H1 (cell line): ENCODE measurements around the gene TOP3B. TPM values are rescaled to one million over a fixed set of nuclear protein-coding genes. Genes with fewer than 3 reads are reported as not detected.

Experiments used
- CTCF ChIA-PET: fragments of 300-600 bp; sonication (Branson Sonifier 250); formaldehyde crosslinking; loops from one replicate; lab custom pipeline; 2021; ENCODE audit not compliant: partially characterized antibody; lab: Charles Lee
- POLR2A ChIA-PET: fragments of 300-600 bp; sonication (Branson Sonifier 250); formaldehyde crosslinking; loops from one replicate; lab custom pipeline; 2021; ENCODE audit warnings: inconsistent platforms; ENCODE audit not compliant: partially characterized antibody; lab: Charles Lee
- DNase-seq, 2 experiments: peaks; one replicate each; pipeline versions ENCODE4 v3.0.0 to v3.0.0-alpha.2; 2010 to 2022; ENCODE audit warnings: low spot score in 2 of 2, low read depth in 1 of 2, mixed read lengths in 1 of 2
- FAIRE-seq: peaks from 2 replicates; lab custom pipeline; 2011; peaks lifted over from hg19 to GRCh38; lab: Jason Lieb, UNC
- H2AFZ ChIP-seq: 2 replicates; pipeline ENCODE4 v1.8.1; 2012; ENCODE audit warnings: low read length, inconsistent platforms
- H2AK5ac ChIP-seq: 2 replicates; pipeline ENCODE4 v1.6.1; 2013; ENCODE audit warnings: low read depth, low read length
- H2BK120ac ChIP-seq: replicated peaks from 2 replicates; pipeline ENCODE3; 2013; ENCODE audit warnings: low read depth, low read length, inconsistent platforms
- H2BK12ac ChIP-seq: 2 replicates; pipeline ENCODE4 v1.6.1; 2013; ENCODE audit warnings: low read depth, low read length
- H2BK15ac ChIP-seq: 2 replicates; pipeline ENCODE4 v1.6.1; 2013; ENCODE audit warnings: low read length
- H2BK20ac ChIP-seq: 2 replicates; pipeline ENCODE4 v1.6.1; 2013; ENCODE audit warnings: low read length
- H2BK5ac ChIP-seq: 2 replicates; pipeline ENCODE4 v1.6.1; 2013; ENCODE audit warnings: low read depth, low read length
- H3K14ac ChIP-seq: 2 replicates; pipeline ENCODE4 v1.6.1; 2013; ENCODE audit warnings: inconsistent platforms; ENCODE audit not compliant: insufficient read length
- H3K18ac ChIP-seq: 2 replicates; pipeline ENCODE4 v1.6.1; 2013; ENCODE audit warnings: low read length; ENCODE audit errors: extremely low read depth
- H3K23ac ChIP-seq: 2 replicates; pipeline ENCODE4 v1.6.1; 2013; ENCODE audit warnings: inconsistent platforms; ENCODE audit not compliant: insufficient read length
- H3K23me2 ChIP-seq: 2 replicates; pipeline ENCODE4 v1.6.1; 2013; ENCODE audit warnings: low read depth, low read length
- H3K27ac ChIP-seq: 2 replicates; pipeline ENCODE4 v1.6.1; 2011; ENCODE audit warnings: low read depth, low read length, inconsistent platforms
- H3K27me3 ChIP-seq, 4 experiments: replicated peaks in 1 of 4; 1 replicate in 1 of 4; 2 replicates in 3 of 4; pipeline versions ENCODE4 v1.6.1 to v1.8.1; 2011 to 2013; ENCODE audit warnings: low read length in 3 of 4, mild to moderate bottlenecking in 3 of 4, inconsistent platforms in 2 of 4, mixed read lengths in 2 of 4, moderate library complexity in 1 of 4; ENCODE audit not compliant: control insufficient read depth in 3 of 4, insufficient read depth in 3 of 4; ENCODE audit errors: extremely low read depth in 1 of 4
- H3K36me3 ChIP-seq, 4 experiments: 2 replicates each; pipeline versions ENCODE4 v1.6.1 to v1.8.1; 2011 to 2013; ENCODE audit warnings: mild to moderate bottlenecking in 4 of 4, low read length in 3 of 4, moderate library complexity in 2 of 4, control low read depth in 1 of 4, inconsistent platforms in 1 of 4; ENCODE audit not compliant: insufficient read depth in 4 of 4, control insufficient read depth in 2 of 4
- H3K4ac ChIP-seq: replicated peaks from 2 replicates; pipeline ENCODE3; 2013; ENCODE audit warnings: low read length, low read depth, mixed read lengths, inconsistent platforms; ENCODE audit not compliant: insufficient read length
- H3K4me1 ChIP-seq, 4 experiments: replicated peaks in 1 of 4; 1 replicate in 1 of 4; 2 replicates in 3 of 4; pipeline versions ENCODE4 v1.6.1 to v1.8.1; 2011 to 2013; ENCODE audit warnings: low read length in 3 of 4, inconsistent platforms in 2 of 4, mixed read lengths in 1 of 4; ENCODE audit not compliant: insufficient read depth in 4 of 4, control insufficient read depth in 3 of 4
- H3K4me2 ChIP-seq, 2 experiments: 2 replicates each; pipeline versions ENCODE4 v1.6.1 to v1.8.1; 2011 to 2013; ENCODE audit warnings: low read depth in 2 of 2, low read length in 2 of 2, control low read depth in 1 of 2, inconsistent platforms in 1 of 2, mild to moderate bottlenecking in 1 of 2; ENCODE audit not compliant: insufficient read depth in 1 of 2
- H3K4me3 ChIP-seq, 4 experiments: fragments of 200-600, 300-600 bp in 1 of 4; sonication (generic), shearing (Covaris generic), sonication (Bioruptor Twin) in 1 of 4; 2 replicates each; pipeline versions ENCODE4 v1.5.1 to v1.8.1; 2011 to 2016; ENCODE audit warnings: low read length in 4 of 4, low read depth in 3 of 4, control low read depth in 2 of 4, inconsistent platforms in 2 of 4, mild to moderate bottlenecking in 2 of 4, mixed read lengths in 1 of 4, moderate library complexity in 1 of 4; ENCODE audit not compliant: insufficient read depth in 2 of 4; ENCODE audit errors: extremely low read depth in 1 of 4
- H3K56ac ChIP-seq: replicated peaks from 2 replicates; pipeline ENCODE3; 2013; ENCODE audit warnings: low read depth, mild to moderate bottlenecking, mixed read lengths, low read length, inconsistent platforms; ENCODE audit not compliant: insufficient read length
- H3K79me1 ChIP-seq: 2 replicates; pipeline ENCODE4 v1.6.1; 2013; ENCODE audit warnings: low read depth, low read length, control low read depth
- H3K79me2 ChIP-seq, 2 experiments: 2 replicates each; pipeline versions ENCODE4 v1.6.1 to v1.8.1; 2012 to 2013; ENCODE audit warnings: low read length in 2 of 2, mild to moderate bottlenecking in 2 of 2, inconsistent platforms in 1 of 2; ENCODE audit not compliant: insufficient read depth in 2 of 2, control insufficient read depth in 1 of 2
- H3K9ac ChIP-seq, 4 experiments: replicated peaks in 1 of 4; 1 replicate in 1 of 4; 2 replicates in 3 of 4; pipeline versions ENCODE4 v1.6.1 to v1.8.1; 2011 to 2013; ENCODE audit warnings: low read depth in 3 of 4, low read length in 3 of 4, control low read depth in 2 of 4, mild to moderate bottlenecking in 2 of 4, moderate library complexity in 2 of 4, inconsistent platforms in 1 of 4; ENCODE audit errors: extremely low read depth in 1 of 4
- H3K9me3 ChIP-seq, 2 experiments: 2 replicates each; pipeline versions ENCODE4 v1.6.1 to v1.8.1; 2012 to 2013; ENCODE audit warnings: mild to moderate bottlenecking in 2 of 2, moderate library complexity in 2 of 2, control low read depth in 1 of 2, inconsistent platforms in 1 of 2, low read depth in 1 of 2, low read length in 1 of 2, mixed read lengths in 1 of 2; ENCODE audit not compliant: insufficient read depth in 2 of 2
- H4K20me1 ChIP-seq, 2 experiments: replicated peaks in 1 of 2; 2 replicates each; pipeline versions ENCODE3 to v1.8.1; 2011 to 2013; ENCODE audit warnings: inconsistent platforms in 2 of 2, low read length in 2 of 2, mild to moderate bottlenecking in 1 of 2; ENCODE audit not compliant: insufficient read depth in 2 of 2, control insufficient read depth in 1 of 2
- H4K5ac ChIP-seq: 2 replicates; pipeline ENCODE4 v1.6.1; 2013; ENCODE audit warnings: low read length, low read depth, mixed read lengths, inconsistent platforms; ENCODE audit not compliant: insufficient read length
- H4K8ac ChIP-seq: 2 replicates; pipeline ENCODE4 v1.8.0; 2013; ENCODE audit warnings: mild to moderate bottlenecking, moderate library complexity, low read length, inconsistent platforms; ENCODE audit not compliant: insufficient read depth; ENCODE audit errors: extremely low read depth
- H4K91ac ChIP-seq: replicated peaks from 2 replicates; pipeline ENCODE3; 2013; ENCODE audit warnings: low read length, mixed read lengths, inconsistent platforms; ENCODE audit not compliant: insufficient read length
- CBX5 ChIP-seq: fragments of 300-800, 300-1000 bp; sonication (generic); IDR thresholded peaks from 2 replicates; pipeline ENCODE4 v1.7.1; 2016; ENCODE audit warnings: antibody characterized with exemption, low read length, low read depth
- CHD1 ChIP-seq: IDR thresholded peaks from 2 replicates; pipeline ENCODE4 v1.6.1; 2012; ENCODE audit warnings: low read depth, low read length, improper control_type of control experiment
- CTBP2 ChIP-seq: IDR thresholded peaks from 2 replicates; pipeline ENCODE4 v1.7.0; 2011; ENCODE audit warnings: borderline replicate concordance, mild to moderate bottlenecking, moderate library complexity, mixed read lengths, low read length; ENCODE audit not compliant: insufficient read depth, insufficient read length
- E2F6 ChIP-seq: IDR thresholded peaks from 2 replicates; pipeline ENCODE4 v1.6.1; 2012; ENCODE audit warnings: inconsistent platforms
- RNF2 ChIP-seq: fragments of 200-900, 300-1000 bp; sonication (generic); IDR thresholded peaks from 2 replicates; pipeline ENCODE4 v1.7.1; 2016; ENCODE audit warnings: borderline replicate concordance, low read depth, mild to moderate bottlenecking, antibody characterized with exemption, low read length; ENCODE audit not compliant: poor library complexity, severe bottlenecking; ENCODE audit errors: missing control alignments
- RXRA ChIP-seq: IDR thresholded peaks from 2 replicates; pipeline ENCODE4 v1.6.1; 2011; ENCODE audit warnings: low read depth, mild to moderate bottlenecking, low read length, moderate library complexity; ENCODE audit not compliant: insufficient read depth
- TCF12 ChIP-seq: IDR thresholded peaks from 2 replicates; pipeline ENCODE4 v1.6.1; 2011; ENCODE audit warnings: low read depth, mild to moderate bottlenecking, low read length
- WGBS, 2 experiments: shearing (Covaris generic) in 1 of 2; methylation state at CpG; one replicate each; pipeline versions ENCODE4 v1.1.6 to v1.1.7; 2013 to 2015; ENCODE audit warnings: low lambda C conversion rate in 2 of 2, mixed read lengths in 2 of 2, inconsistent platforms in 1 of 2, low coverage in 1 of 2, missing lambda C conversion rate in 1 of 2; ENCODE audit not compliant: insufficient replicate concordance in 2 of 2, insufficient coverage in 1 of 2, insufficient read length in 1 of 2; ENCODE audit errors: extremely low coverage in 1 of 2, missing lambda C conversion rate in 1 of 2; 5-methylcytosine and 5-hydroxymethylcytosine counted together
- polyA plus RNA-seq, 7 experiments: library from polyadenylated mRNA; depleted of rRNA in 3 of 7; stranded (reverse) in 5 of 7; unstranded in 2 of 7; fragments of >200 nt in 5 of 7; fragments of 200-250 nt in 2 of 7; gene quantifications; 1 replicate in 5 of 7; 2 replicates in 1 of 7; 4 replicates in 1 of 7; pipeline versions ENCODE4 v1.2.1 to v1.2.3, GENCODE V29; 2011 to 2013; ENCODE audit warnings: missing spikeins in 2 of 7, mixed read lengths in 2 of 7
- total RNA-seq: library from RNA; stranded (reverse); fragmentation: NEBNext Ultra II Directional; extraction: Animal tissue kit (Norgen Biotek cat#: 25700); gene quantifications from 2 replicates; pipeline ENCODE4 v1.2.1, GENCODE V29; 2021

TOP3B gene
- total and polyA plus RNA-seq, 2 of the 8 experiments (the other 6 are each of a cell fraction or from before 2014, with no cell fraction given), result 30.4 to 52.8 TPM

GRCh38 chr22:21972806-21973205 lies 9.8 kb downstream of the TOP3B start:
- DNase-seq, result no peak
- TF ChIP-seq CHD1, result no peak
- TF ChIP-seq CTBP2, result no peak
- no peak for TF ChIP-seq RXRA
- no peak for TF ChIP-seq TCF12
- TF ChIP-seq RNF2, result no peak
- no peak for TF ChIP-seq CBX5
- no peak for TF ChIP-seq E2F6
- Histone ChIP-seq H3K27ac (no peak overlapping the region), H3K79me1 (peaks cover 7% of the 10 kb centered on the region), H3K4me3 (no peak overlapping the region), H3K36me3 (peaks cover 23 to 44% (median 35%) of the 10 kb centered on the region in 4 experiments), H3K9ac (no peak overlapping the region), H3K23me2 (no peaks in the 10 kb centered on the region), H3K18ac (no peak overlapping the region), H4K5ac (no peak overlapping the region), H4K20me1 (peaks cover 3 to 31% of the 10 kb centered on the region in 2 experiments), H2BK15ac (no peak overlapping the region), H3K27me3 (peaks cover 0 to 6% (median 0%) of the 10 kb centered on the region in 4 experiments; a peak in 1 of 7 replicates), H3K4me2 (no peak overlapping the region), H3K4me1 (no peaks in the 10 kb centered on the region), H3K4ac (no peak overlapping the region), H3K56ac (no peak overlapping the region), H2BK20ac (no peak overlapping the region), H2BK12ac (no peak overlapping the region), H3K79me2 (no peaks in the 10 kb centered on the region), H2AK5ac (no peak overlapping the region), H2AFZ (no peak overlapping the region), H2BK120ac (no peak overlapping the region), H3K9me3 (no peaks in the 10 kb centered on the region), H3K23ac (no peak overlapping the region), H4K91ac (no peak overlapping the region), H2BK5ac (no peak overlapping the region), H3K14ac (no peak overlapping the region), H4K8ac (no peak overlapping the region; the same call in 1 of the 2 replicates)
- ChIA-PET POLR2A (interaction anchor here (2.5 to 4.7 kb wide), 2 partner anchors 9 to 12 kb away, joined by 19 to 37 read pairs; partner anchors contain the start of gene TOP3B), CTCF (interaction anchor here (0.7 to 4.1 kb wide), 16 partner anchors 10 to 292 kb away, joined by 3 to 47 read pairs (median 4); partner anchors contain the start of genes PPM1F and TOP3B)
- 90% methylated on average over 6 of the region's 6 CpGs; no CpG with 5 or more reads in 1 of the 2 experiments for WGBS, 2 experiments
- FAIRE-seq, result no peak
